ENCODE results near the gene IGSF21.

DNA sequence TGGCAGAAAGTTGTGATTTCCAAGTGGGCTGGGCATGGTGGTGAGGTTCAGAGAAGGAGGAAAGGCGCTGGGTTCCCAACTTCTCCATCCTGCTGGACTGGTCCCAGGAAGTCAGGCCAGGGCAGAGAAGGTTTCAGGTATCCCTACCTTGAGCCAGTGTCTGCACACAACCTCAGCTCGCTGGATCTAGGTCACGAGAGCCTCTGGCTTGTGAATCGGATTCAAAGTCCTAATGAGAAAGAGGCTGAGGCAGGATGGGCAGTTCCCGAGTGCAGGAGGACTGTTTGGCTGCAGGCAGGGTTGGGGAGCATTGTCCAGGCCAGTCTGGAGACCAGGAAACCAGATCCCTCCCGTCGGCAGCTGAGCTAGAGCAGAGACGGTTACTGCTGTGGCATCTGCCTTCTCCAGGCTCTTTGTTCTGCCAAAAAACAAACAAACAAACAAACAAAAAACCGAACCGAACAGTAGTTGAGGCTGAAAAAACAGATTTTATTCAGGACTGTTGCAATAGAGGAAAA lies 19.5 kb upstream of the IGSF21 start:
- TF ChIP-seq, protein P1, sequence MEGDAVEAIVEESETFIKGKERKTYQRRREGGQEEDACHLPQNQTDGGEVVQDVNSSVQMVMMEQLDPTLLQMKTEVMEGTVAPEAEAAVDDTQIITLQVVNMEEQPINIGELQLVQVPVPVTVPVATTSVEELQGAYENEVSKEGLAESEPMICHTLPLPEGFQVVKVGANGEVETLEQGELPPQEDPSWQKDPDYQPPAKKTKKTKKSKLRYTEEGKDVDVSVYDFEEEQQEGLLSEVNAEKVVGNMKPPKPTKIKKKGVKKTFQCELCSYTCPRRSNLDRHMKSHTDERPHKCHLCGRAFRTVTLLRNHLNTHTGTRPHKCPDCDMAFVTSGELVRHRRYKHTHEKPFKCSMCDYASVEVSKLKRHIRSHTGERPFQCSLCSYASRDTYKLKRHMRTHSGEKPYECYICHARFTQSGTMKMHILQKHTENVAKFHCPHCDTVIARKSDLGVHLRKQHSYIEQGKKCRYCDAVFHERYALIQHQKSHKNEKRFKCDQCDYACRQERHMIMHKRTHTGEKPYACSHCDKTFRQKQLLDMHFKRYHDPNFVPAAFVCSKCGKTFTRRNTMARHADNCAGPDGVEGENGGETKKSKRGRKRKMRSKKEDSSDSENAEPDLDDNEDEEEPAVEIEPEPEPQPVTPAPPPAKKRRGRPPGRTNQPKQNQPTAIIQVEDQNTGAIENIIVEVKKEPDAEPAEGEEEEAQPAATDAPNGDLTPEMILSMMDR (IDR thresholded peaks at IDR 0.05; ENCODE audit: low read depth, low read length), result no peak
- TF ChIP-seq EZH2phosphoT487 (IDR thresholded peaks at IDR 0.05; ENCODE audit: low read depth), result no peak

Data from OCI-LY3 (cell line).